H1 (cell line): ENCODE measurements around the gene RNF144A. TPM values are rescaled to one million over a fixed set of nuclear protein-coding genes. Genes with fewer than 3 reads are reported as not detected.

Experiments used
- BCL11A ChIP-seq, 2 experiments: IDR thresholded peaks; one replicate each; pipeline ENCODE4 v1.6.1; 2011; ENCODE audit warnings: low read depth in 2 of 2, low read length in 2 of 2, mild to moderate bottlenecking in 2 of 2
- CBX5 ChIP-seq: fragments of 300-800, 300-1000 bp; sonication (generic); IDR thresholded peaks from 2 replicates; pipeline ENCODE4 v1.7.1; 2016; ENCODE audit warnings: antibody characterized with exemption, low read length, low read depth
- TEAD4 ChIP-seq: IDR thresholded peaks from 2 replicates; pipeline ENCODE4 v1.6.1; 2012; ENCODE audit warnings: low read depth, low read length, inconsistent platforms, mixed read lengths
- polyA plus RNA-seq, 7 experiments: library from polyadenylated mRNA; depleted of rRNA in 3 of 7; stranded (reverse) in 5 of 7; unstranded in 2 of 7; fragments of >200 nt in 5 of 7; fragments of 200-250 nt in 2 of 7; gene quantifications; 1 replicate in 5 of 7; 2 replicates in 1 of 7; 4 replicates in 1 of 7; pipeline versions ENCODE4 v1.2.1 to v1.2.3, GENCODE V29; 2011 to 2013; ENCODE audit warnings: missing spikeins in 2 of 7, mixed read lengths in 2 of 7
- total RNA-seq: library from RNA; stranded (reverse); fragmentation: NEBNext Ultra II Directional; extraction: Animal tissue kit (Norgen Biotek cat#: 25700); gene quantifications from 2 replicates; pipeline ENCODE4 v1.2.1, GENCODE V29; 2021
- TF ChIP-seq, protein P1 (sequence below): IDR thresholded peaks from 2 replicates; pipeline ENCODE4 v1.6.1; 2012; ENCODE audit warnings: inconsistent platforms
- TF ChIP-seq, protein P2 (sequence below), 3 experiments: IDR thresholded peaks; 1 replicate in 2 of 3; 2 replicates in 1 of 3; pipeline versions ENCODE4 v1.5.1 to v1.6.1; 2011; ENCODE audit warnings: low read length in 3 of 3, mild to moderate bottlenecking in 3 of 3, inconsistent platforms in 2 of 3, low read depth in 1 of 3, moderate library complexity in 1 of 3; ENCODE audit not compliant: insufficient read depth in 1 of 3; ENCODE audit errors: control extremely low read depth in 1 of 3

RNF144A gene
- total and polyA plus RNA-seq, 2 of the 8 experiments (the other 6 are each of a cell fraction or from before 2014, with no cell fraction given) = 14.0 to 15.0 TPM

DNA sequence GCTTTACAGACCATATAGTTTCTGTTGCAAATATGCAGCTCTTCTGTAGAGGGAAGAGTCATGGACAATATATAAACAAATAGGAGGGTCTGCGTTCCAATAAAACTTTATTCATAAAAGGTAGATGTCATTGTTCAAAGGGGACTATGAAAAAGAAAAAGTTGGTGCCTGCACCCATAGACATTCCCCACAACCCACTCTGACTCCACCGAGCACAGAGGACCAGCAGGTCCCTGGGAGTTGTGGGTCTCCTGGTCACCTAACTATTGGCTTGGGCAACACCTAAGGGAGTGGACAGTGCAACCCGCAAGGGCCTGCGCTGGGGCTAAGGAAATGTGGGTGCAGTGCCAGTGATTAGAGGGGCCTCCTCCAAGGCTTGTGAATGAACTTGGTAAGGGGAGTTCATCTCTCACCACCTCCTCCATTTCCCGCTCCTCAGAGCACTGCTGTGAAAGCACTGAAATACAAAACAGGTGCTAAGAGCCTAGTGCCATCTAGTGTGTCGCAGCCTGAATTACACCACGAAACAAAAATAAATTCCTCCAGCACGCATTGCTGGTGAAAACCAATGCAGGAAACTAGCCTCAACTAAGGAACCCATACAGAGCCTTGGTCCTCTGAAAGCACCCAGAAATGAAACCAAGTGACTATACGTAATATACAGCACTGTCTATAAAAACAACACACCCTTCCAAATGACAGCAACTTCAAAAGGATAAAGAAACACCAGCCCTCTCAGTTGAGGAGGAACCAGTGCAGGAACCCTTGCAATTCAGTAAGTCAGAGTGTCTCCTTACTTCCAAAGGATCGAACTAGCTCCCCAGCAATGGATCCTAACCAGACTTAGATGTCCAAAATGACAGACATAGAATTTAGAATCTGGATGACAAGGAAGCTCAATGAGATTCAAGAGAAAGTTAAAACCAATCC lies 166.6 kb downstream of the RNF144A start (continued):
- TF ChIP-seq, protein P1, sequence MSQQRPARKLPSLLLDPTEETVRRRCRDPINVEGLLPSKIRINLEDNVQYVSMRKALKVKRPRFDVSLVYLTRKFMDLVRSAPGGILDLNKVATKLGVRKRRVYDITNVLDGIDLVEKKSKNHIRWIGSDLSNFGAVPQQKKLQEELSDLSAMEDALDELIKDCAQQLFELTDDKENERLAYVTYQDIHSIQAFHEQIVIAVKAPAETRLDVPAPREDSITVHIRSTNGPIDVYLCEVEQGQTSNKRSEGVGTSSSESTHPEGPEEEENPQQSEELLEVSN = peak; percentile 87
- TF ChIP-seq, protein P2, sequence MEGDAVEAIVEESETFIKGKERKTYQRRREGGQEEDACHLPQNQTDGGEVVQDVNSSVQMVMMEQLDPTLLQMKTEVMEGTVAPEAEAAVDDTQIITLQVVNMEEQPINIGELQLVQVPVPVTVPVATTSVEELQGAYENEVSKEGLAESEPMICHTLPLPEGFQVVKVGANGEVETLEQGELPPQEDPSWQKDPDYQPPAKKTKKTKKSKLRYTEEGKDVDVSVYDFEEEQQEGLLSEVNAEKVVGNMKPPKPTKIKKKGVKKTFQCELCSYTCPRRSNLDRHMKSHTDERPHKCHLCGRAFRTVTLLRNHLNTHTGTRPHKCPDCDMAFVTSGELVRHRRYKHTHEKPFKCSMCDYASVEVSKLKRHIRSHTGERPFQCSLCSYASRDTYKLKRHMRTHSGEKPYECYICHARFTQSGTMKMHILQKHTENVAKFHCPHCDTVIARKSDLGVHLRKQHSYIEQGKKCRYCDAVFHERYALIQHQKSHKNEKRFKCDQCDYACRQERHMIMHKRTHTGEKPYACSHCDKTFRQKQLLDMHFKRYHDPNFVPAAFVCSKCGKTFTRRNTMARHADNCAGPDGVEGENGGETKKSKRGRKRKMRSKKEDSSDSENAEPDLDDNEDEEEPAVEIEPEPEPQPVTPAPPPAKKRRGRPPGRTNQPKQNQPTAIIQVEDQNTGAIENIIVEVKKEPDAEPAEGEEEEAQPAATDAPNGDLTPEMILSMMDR (IDR thresholded peaks at IDR 0.05; ENCODE audit: control extremely low read depth in 1 of 3, insufficient read depth in 1 of 3, low read depth in 1 of 3, low read length in 3 of 3) = peak; percentile 3 to 84 (median 74)
- TF ChIP-seq CBX5 (no peak), TEAD4 (peak; percentile 64; the same call in 1 of the 2 replicates), BCL11A (IDR thresholded peaks at IDR 0.05; ENCODE audit: low read depth in 2 of 2, low read length in 2 of 2) (no peak)
